ENCODE results near the gene REV3L.
"Not testable (repeated sequence)": the region's sequence is repeated elsewhere in the genome, so short reads cannot be mapped to it uniquely, and the experiment has no call there.

Gene REV3L

DNA sequence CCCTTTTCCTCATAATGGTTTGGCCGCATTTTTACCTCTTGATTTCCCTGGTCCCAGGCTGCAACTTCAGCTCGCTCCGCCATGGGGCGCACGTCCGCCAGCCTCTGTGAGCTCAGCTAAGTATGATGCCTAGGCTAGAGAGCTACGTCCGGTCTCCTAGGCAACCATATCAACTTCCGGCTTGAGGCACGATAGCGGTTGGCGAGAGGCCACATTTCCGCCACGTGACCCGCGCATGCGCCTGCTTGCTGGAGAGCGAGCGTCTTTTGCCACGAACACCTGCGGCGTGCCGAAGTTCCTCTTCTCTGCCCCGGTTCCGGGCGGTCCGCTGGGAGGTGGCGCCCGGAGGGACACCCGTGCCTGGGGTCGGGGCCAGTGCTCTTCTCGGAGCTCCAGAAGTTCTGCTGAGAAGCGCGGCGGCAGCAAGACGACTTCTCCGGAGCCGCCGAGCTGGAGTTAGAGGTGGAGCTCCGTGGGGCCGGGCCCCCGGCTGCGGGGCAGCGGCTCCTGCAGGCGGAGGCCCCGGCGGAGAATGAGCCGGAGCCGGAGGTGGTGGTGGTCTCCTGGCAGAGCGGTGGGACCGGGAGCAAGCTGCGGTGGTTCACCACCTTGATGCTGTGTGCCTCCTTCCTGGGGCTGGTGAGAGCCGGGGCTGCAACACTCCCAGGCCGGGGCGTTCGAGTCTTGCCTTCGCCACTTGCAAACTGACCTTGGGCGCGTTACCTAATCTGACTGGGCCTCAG, 223.8 kb downstream of the REV3L start:
- DNase-seq (ENCODE audit: low read depth) = peak; percentile 100
- TF ChIP-seq POLR2A (IDR thresholded peaks at IDR 0.05; ENCODE audit: extremely low read depth, insufficient read length) (peak; percentile 82), MYC (IDR thresholded peaks at IDR 0.05; ENCODE audit: low read depth, low read length) (peak; percentile 81)
- TF ChIP-seq, protein P1, sequence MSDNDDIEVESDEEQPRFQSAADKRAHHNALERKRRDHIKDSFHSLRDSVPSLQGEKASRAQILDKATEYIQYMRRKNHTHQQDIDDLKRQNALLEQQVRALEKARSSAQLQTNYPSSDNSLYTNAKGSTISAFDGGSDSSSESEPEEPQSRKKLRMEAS (IDR thresholded peaks at IDR 0.05; ENCODE audit: low read depth, low read length) = peak; percentile 100
- TF ChIP-seq, protein P2, sequence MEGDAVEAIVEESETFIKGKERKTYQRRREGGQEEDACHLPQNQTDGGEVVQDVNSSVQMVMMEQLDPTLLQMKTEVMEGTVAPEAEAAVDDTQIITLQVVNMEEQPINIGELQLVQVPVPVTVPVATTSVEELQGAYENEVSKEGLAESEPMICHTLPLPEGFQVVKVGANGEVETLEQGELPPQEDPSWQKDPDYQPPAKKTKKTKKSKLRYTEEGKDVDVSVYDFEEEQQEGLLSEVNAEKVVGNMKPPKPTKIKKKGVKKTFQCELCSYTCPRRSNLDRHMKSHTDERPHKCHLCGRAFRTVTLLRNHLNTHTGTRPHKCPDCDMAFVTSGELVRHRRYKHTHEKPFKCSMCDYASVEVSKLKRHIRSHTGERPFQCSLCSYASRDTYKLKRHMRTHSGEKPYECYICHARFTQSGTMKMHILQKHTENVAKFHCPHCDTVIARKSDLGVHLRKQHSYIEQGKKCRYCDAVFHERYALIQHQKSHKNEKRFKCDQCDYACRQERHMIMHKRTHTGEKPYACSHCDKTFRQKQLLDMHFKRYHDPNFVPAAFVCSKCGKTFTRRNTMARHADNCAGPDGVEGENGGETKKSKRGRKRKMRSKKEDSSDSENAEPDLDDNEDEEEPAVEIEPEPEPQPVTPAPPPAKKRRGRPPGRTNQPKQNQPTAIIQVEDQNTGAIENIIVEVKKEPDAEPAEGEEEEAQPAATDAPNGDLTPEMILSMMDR (IDR thresholded peaks at IDR 0.05; ENCODE audit: low read depth, low read length) = peak; percentile 93
- peak overlapping the region; percentile 73 for H3K4me3 ChIP-seq (ENCODE audit: low read depth, low read length)

DNA sequence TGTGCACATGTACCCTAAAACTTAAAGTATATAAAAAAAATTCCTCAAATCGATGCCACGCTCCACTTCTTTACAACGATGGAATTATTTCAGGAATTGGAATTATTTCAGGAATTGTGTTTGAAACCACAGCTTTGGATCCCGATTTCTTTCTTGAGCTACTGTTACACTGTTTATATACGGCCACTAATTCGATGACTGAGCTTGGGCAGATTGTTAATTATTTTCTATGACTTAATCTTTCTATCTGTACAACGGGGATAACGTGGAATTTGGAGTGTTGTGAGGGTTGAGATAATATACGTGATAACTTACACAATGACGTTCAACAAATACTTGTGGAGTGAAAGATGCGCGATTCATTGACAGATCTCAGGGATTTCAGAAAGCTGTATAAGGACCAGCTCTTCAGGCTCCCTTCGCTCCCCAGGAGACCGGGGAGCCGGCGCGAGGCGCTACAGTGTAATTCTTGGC, 224.4 kb downstream of the REV3L start:
- TF ChIP-seq MYC (IDR thresholded peaks at IDR 0.05; ENCODE audit: low read depth, low read length) (no peak), POLR2A (IDR thresholded peaks at IDR 0.05; ENCODE audit: extremely low read depth, insufficient read length) (no peak)
- TF ChIP-seq, protein P2 (IDR thresholded peaks at IDR 0.05; ENCODE audit: low read depth, low read length) = no peak
- TF ChIP-seq, protein P1 (IDR thresholded peaks at IDR 0.05; ENCODE audit: low read depth, low read length) = no peak
- H3K4me3 ChIP-seq (ENCODE audit: low read depth, low read length) = peak overlapping the region; percentile 73
- no peak for DNase-seq (ENCODE audit: low read depth)

DNA sequence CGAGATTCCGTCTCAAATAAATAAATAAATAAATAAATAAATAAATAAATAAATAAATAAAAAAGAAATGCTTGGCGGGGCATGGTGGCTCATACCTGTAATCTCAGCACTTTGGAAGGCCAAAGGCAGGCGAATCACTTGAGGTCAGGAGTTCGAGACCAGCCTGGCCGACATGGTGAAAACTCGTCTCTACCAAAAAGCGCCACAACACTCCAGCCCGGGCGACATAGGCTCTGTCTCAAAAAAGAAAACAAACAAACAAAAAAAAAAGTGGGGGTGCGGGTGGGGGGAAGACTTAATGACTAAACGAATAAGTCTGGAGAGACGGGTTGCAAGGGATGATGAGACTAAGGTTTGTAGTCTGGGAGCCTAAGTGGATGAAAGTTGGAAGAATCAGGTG, 225.0 kb downstream of the REV3L start:
- no peak for DNase-seq (ENCODE audit: low read depth)
- TF ChIP-seq POLR2A (IDR thresholded peaks at IDR 0.05; ENCODE audit: extremely low read depth, insufficient read length) (no peak), MYC (IDR thresholded peaks at IDR 0.05; ENCODE audit: low read depth, low read length) (no peak)
- TF ChIP-seq, protein P2 (IDR thresholded peaks at IDR 0.05; ENCODE audit: low read depth, low read length) = no peak
- TF ChIP-seq, protein P1 (IDR thresholded peaks at IDR 0.05; ENCODE audit: low read depth, low read length) = no peak
- no peak overlapping the region for H3K4me3 ChIP-seq (ENCODE audit: low read depth, low read length)

DNA sequence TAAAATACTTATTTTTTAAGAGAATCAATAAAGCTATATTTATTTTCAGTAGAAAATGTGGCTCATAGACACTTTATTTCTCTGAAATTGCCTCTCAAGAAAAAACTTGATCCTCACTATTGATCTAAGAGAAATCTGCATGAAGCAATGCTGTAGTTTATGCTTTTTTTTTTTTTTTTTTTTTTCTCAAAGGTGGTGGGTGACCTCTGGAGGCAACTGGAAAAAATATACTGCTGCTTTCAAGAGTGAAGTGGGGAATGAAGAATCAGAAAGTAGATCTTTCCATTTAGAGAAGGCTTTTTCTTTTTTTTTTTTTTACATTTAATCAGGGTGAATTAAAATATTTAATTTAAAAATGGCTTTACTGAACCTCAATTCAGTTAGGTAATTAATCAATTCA, 226.4 kb downstream of the REV3L start:
- no peak overlapping the region for H3K4me3 ChIP-seq (ENCODE audit: low read depth, low read length)
- no peak for TF ChIP-seq POLR2A (IDR thresholded peaks at IDR 0.05; ENCODE audit: extremely low read depth, insufficient read length)
- TF ChIP-seq, protein P1 (IDR thresholded peaks at IDR 0.05; ENCODE audit: low read depth, low read length) = no peak
- no peak for TF ChIP-seq MYC (IDR thresholded peaks at IDR 0.05; ENCODE audit: low read depth, low read length)
- TF ChIP-seq, protein P2 (IDR thresholded peaks at IDR 0.05; ENCODE audit: low read depth, low read length) = no peak
- DNase-seq (ENCODE audit: low read depth) = no peak

DNA sequence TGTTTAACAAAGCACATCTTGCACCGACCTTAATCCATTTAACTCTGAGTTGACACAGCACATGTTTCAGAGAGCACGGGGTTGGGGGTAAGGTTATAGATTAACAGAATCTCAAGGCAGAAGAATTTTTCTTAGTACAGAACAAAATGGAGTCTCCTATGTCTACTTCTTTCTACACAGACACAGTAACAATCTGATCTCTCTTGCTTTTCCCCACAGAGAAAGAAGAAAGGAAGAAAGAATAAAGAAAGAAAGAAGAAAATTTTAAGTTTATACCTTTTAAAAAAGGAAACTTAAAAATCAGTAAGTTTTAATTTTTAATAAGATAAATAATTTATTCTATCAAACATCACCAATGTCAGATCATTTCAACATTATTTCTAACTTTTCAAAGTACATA, 227.2 kb downstream of the REV3L start:
- not testable (repeated sequence) for DNase-seq (ENCODE audit: low read depth)

DNA sequence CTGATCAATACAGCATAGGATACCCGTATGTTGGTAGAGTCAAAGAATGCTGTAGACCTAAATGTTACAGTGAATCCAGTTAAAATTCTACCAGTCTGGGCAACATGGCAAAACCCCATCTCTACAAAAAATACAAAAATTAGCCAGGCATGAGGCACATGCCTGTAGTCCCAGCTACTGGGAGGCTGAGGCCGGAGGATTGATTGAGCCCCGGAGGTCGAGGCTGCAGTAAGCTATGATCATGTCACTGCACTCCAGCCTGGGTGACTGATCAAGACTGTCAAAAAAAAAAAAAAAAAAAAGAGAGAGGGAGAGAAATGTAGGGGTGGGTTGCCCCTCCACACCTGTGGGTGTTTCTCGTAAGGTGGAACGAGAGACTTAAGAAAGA, 228.2 kb downstream of the REV3L start:
- H3K4me3 ChIP-seq (ENCODE audit: low read depth, low read length) = no peak overlapping the region

More for the DNA sequence above, 227.2 kb downstream of the REV3L start:
- H3K4me3 ChIP-seq (ENCODE audit: low read depth, low read length) = not testable (repeated sequence)

More for the DNA sequence above, 228.2 kb downstream of the REV3L start:
- DNase-seq (ENCODE audit: low read depth) = no peak
- TF ChIP-seq, protein P1 (IDR thresholded peaks at IDR 0.05; ENCODE audit: low read depth, low read length) = no peak
- TF ChIP-seq MYC (IDR thresholded peaks at IDR 0.05; ENCODE audit: low read depth, low read length) = no peak
- TF ChIP-seq, protein P2 (IDR thresholded peaks at IDR 0.05; ENCODE audit: low read depth, low read length) = no peak
- TF ChIP-seq POLR2A (IDR thresholded peaks at IDR 0.05; ENCODE audit: extremely low read depth, insufficient read length) = no peak
